HG03039 (cell line): Measurements from ENCODE around the gene CLCN4.

Experiments
- ATAC-seq: cut with Tn5 transposase; IDR thresholded peaks from one replicate; pipeline ENCODE4 v1.9.1; 2021; ENCODE audit warnings: mild to moderate bottlenecking, moderate library complexity; ENCODE audit not compliant: unreplicated experiment

Gene CLCN4

DNA sequence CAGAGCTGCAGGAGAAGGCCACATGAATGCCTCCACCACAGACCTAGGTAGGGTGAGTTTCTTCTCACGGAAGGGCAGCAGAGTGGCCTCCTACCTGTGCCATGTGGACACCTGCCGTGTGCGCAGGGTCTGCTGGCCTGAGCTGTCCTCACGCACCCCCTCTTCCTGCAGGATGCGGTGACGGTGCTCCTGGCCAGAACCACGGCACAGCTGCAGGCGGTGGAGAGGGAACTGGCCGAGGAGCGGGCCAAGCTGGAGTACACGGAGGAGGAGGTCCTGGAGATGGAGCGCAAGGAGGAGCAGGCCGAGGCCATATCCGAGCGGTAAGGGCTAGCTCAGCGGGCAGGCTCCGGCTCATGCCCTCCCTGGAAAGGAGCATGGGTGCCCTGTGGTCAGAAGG lies 28.4 kb upstream of the CLCN4 start:
- ATAC-seq = no peak

- ATAC-seq = no peak
Observed at GRCh38 chrX:10129229-10129628, 27.5 kb upstream of the CLCN4 start.

GRCh38 chrX:10130354-10130753 lies 26.4 kb upstream of the CLCN4 start:
- no peak for ATAC-seq

DNA sequence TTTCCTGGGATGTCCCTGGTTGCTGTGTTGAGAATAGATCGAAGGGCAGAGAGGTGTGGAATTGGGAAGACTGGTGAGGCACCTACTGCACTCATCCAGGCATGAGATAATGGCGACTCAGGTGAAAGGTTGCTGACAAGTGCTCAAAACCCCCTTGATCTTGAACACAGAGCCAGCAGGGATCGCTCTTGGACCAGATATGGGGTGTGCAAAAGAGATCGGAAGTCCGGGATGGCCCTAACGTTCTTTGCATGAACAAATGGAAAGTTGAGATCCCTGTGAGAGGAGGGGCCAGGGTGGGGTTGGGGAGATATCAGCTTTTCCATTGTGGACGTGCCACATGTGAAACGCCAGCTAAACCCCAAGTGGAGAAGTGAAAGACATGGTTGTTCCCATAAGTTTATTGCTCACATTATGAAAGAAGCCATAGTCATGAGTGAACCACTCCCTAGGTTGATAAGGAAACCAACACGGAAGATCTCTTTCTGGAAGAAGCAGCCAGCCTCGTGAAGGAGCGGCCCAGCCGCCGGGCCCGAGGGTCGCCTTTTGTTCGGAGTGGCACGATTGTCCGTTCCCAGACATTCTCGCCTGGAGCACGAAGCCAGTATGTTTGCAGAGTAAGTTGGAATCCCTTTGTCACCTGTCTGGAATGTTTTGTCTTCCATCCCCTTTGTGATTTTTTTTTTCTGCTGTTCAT lies 22.6 kb upstream of the CLCN4 start:
- no peak for ATAC-seq

DNA sequence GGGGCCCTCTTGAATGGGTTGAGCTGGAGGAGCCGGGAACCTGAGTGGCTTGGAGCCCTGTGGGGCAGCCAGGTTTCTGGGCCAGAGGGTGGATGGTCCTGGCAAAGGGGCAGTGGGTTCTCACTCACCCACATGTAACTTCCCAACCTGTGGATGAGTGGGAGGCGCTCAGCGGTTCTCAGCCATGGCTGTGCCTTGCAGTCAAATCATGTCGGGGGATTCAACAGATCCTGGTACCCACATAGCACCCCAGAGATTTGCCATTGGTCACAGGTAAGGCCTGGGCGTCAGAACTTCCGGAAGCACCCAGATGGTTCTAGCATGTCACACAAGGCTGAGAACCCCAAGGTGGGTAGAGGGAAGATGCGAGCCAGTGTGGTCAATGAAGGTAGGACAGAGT lies 21.9 kb upstream of the CLCN4 start:
- ATAC-seq = no peak

DNA sequence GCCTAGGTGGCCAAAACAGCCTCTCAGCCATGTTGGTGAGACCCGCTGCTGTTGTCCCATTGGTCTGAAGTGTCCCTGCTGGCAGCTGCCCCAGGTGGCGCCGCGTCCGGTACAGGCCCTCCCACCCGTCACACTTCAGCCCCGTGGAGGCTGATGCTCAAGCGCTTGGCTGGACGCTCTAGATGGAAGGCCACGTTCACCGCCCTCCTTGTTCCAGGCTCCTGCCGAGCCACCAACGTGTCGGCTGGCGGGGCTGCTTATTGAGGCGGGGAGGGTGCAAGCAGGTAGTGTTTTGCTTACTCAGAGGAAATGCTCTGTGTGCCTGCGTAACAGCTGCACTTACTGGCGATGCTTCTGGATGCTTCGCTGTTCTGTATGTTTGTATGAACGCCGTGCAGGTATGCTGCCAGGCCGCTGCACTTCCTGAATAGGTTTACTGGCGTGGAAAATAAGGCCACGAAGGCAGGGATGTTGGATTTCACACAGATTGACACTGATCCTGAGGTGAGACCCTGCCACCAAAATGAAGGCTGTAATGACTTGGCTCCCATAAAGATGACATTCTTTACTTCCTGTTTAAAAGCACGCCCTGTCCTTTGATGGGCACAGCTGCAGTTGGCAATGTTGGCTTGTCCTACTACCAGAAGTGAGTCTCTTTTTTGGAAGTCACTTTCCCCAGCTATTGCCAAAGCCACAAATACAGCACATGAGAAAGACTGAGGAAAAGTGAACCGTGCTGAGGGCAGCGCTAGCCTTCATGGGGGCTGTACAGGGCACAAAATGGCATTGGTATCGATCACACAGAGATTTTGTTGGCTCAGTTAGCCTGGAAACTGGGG lies 21.0 kb upstream of the CLCN4 start:
- no peak for ATAC-seq

DNA sequence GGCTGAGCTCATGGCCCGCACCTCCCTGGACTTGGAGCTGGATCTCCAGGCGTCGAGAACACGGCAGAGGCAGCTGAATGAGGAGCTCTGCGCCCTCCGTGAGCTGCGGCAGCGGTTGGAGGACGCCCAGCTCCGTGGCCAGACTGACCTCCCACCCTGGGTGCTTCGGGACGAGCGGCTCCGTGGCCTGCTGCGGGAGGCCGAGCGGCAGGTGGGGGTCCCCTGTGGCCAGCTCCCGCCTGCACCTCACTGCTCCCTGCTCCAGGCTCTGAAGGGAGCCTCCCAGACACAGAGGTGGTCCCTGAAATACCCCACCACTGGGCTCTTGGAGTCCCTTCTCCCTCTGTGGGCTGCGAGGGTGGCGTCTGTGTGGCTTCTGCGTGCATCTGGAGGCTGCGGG lies 18.0 kb upstream of the CLCN4 start:
- ATAC-seq = no peak

GRCh38 chrX:10140264-10140663 lies 16.5 kb upstream of the CLCN4 start:
- no peak for ATAC-seq

DNA sequence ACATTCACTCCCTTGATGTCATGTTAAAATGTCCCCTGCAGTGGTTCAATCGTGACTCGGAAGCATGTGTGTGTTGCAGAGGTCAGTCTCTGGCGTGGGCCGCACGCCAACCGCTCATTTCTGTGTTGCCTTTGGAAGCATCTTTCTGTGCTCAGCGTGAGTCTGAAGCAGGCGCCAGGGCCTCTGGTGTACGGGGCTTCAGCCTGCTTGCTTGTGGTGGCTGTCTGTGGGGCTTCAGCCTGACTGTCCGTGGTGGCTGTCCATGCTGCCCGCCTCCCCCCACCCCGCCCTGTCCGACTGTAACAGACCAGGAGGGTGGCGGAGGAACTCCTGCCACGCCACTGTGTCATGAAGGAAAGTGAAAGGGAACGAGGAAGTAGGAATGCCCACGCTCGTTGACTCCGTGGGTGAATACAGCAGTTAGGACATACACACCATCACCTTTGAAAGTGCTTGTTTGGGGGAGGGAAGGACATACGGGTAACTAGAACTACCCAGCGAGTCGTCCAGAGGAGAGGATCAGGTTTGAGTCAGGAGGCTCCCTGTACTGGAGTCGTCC lies 14.7 kb upstream of the CLCN4 start:
- ATAC-seq = no peak

- no peak for ATAC-seq
Observed at GRCh38 chrX:10143071-10143983, 13.4 kb upstream of the CLCN4 start.

DNA sequence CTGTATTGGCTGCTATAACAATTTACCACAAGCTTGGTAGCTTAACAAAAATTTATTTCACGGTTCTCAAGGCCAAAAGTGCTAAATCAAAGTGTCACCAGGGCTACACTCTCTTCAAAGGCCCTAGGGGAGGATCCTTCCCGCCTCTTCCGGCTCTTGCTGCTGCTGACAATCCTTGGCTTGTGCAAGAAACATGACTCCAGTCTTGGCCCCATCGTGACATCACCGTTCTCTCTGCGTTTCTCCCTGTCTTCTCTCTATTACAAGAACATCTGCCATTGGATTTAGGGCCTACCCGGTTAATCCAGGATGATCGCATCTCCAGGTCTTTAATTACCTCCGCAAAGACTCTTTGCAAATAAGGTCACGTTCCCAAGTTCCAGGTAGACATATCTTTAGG lies 10.4 kb upstream of the CLCN4 start:
- no peak for ATAC-seq

- no peak for ATAC-seq
Observed at GRCh38 chrX:10152086-10152485, 4.7 kb upstream of the CLCN4 start.

- no peak for ATAC-seq
Observed at GRCh38 chrX:10155137-10155536, 1.6 kb upstream of the CLCN4 start.

GRCh38 chrX:10157032-10157341 lies 212 bp downstream of the CLCN4 start:
- no peak for ATAC-seq

DNA sequence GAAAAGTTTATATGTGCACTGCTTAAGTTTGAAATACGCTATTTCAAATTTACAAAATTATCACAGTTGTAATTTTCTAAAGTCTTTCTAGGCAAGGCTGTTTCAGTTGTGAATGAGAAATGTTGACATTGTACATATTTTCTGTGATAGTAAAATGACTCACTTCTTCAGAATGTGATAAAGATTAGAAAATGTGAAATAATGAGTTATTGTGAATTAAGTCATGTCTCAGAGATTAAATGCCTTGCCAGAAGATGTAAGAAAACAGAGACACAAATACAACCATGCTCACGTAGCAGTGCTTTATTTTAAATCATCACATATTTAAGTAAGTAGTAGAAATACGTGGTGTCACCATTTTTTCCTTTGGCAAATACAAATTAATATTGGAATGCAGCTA lies 768 bp downstream of the CLCN4 start:
- no peak for ATAC-seq

- ATAC-seq = no peak
Observed at GRCh38 chrX:10158279-10159144, 1.7 kb downstream of the CLCN4 start.

DNA sequence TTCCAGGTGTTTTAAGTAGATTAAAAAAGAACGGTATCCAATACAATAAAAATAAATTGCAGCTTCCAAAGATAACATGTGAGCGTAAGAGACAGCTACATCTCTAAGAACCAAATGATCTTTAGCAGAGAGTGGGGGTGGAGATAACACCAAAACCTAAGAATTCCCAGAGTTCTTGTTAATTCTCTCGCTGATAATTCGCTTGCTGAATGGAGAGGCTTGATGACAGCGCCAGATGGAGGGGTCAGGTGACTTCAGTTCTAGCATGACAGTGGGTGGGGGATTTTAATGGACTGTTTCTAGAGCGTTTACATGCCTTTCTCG lies 2.3 kb downstream of the CLCN4 start:
- ATAC-seq = no peak

GRCh38 chrX:10160211-10160610 lies 3.4 kb downstream of the CLCN4 start:
- no peak for ATAC-seq

GRCh38 chrX:10163031-10163430 lies 6.3 kb downstream of the CLCN4 start:
- ATAC-seq = no peak

- ATAC-seq = no peak
Observed at GRCh38 chrX:10164879-10165278, 8.1 kb downstream of the CLCN4 start.
